Inflammatory macrophage treated with lipopolysaccharide for 4 hours (primary cell): ENCODE data around the gene DET1.
"Not testable (repeated sequence)": the region's sequence is repeated elsewhere in the genome, so short reads cannot be mapped to it uniquely, and the experiment has no call there.

Experiments
- DNase-seq: peaks from one replicate; pipeline ENCODE4 v3.0.0-alpha.2; 2020

Gene DET1

GRCh38 chr15:88539441-88539840, 7.0 kb downstream of the DET1 start:
- no peak for DNase-seq

DNA sequence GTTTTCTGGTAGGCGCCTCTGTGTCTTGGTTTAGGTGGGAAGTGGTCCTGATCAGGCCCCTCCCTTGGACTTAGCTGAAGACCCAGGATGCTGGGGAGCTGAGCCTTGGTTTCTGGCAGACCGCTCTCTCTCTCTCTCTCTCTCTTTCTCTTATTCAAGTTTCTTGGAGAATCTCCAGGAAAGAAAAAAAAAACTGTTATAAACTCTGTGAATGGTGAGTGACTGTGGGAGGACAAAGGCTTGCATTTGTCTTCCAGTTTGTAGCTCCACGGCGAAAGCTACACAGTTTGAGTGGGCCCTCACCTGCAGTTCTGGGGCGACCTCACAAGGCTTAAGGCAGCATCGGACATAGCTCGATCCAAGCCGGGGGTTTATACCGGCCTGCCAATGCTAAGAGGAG, 7.5 kb downstream of the DET1 start:
- DNase-seq = no peak

GRCh38 chr15:88537591-88538317, 8.7 kb downstream of the DET1 start:
- DNase-seq = no peak

DNA sequence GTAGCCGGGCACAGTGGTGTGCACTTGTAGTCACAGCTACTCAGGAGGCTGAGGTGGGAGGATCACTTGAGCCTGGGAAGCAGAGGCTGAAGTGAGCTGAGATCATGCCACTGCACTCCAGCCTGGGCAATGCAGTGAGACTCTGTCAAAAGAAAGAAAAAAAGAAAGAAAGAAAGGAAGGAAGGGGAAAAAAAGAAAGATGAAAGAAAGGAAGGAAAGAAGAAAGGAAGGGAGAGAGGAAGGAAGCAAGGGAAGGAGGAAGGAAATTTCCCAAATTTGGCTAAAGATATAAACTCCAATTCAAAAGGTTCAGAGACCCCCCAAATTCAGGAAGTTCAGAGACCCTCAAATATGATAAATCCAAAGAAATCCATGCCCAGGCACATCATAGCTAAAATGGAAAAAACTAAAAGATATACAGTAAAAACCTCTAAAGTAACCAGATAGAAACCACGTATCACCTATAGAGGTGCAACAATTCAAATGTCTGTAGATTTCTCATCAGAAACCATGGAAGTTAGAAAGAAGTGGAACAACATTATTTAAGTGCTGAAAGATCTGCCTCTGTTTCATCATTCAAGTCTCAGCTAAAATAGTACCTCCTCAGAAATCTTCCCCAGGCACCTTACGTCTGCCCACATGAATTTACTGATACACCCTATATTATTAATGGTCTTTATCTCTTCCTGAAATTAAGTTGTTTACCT, 10.7 kb downstream of the DET1 start:
- DNase-seq = no peak

GRCh38 chr15:88535100-88535499, 11.4 kb downstream of the DET1 start:
- DNase-seq = no peak

GRCh38 chr15:88533376-88533775, 13.1 kb downstream of the DET1 start:
- DNase-seq = no peak

- DNase-seq = peak; percentile 33
Measured at GRCh38 chr15:88529021-88529630, 17.4 kb downstream of the DET1 start.

GRCh38 chr15:88526247-88526879, 20.1 kb downstream of the DET1 start:
- no peak for DNase-seq

GRCh38 chr15:88525418-88525817, 21.1 kb downstream of the DET1 start:
- DNase-seq = no peak

- DNase-seq = not testable (repeated sequence)
Measured at GRCh38 chr15:88524094-88524493, 22.4 kb downstream of the DET1 start.

- no peak for DNase-seq
Measured at GRCh38 chr15:88518903-88519302, 27.6 kb downstream of the DET1 start.

GRCh38 chr15:88513195-88513594, 33.3 kb downstream of the DET1 start:
- no peak for DNase-seq

- DNase-seq = no peak
Measured at GRCh38 chr15:88512601-88513000, 33.9 kb downstream of the DET1 start.

DNA sequence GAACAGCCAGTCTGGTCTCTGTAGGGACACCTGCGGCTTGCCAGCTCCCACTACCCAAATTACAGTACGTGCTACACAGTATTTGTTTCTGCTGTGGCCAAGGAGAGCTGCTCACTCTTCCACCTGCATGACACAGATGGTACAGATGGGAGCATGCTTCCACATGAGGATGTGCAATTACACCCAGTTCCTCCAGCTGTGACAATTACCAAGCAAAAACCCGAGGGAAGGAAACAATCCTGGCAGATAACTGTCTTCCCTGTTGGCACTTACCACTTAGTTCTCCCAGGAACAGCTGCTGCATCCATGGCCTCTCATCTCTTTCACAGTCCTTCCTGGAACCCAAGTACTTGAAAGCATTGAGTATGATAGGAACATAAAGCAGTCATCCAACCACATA, 34.4 kb downstream of the DET1 start:
- no peak for DNase-seq

- no peak for DNase-seq
Measured at GRCh38 chr15:88511161-88511560, 35.3 kb downstream of the DET1 start.

- no peak for DNase-seq
Measured at GRCh38 chr15:88509964-88510363, 36.5 kb downstream of the DET1 start.

DNA sequence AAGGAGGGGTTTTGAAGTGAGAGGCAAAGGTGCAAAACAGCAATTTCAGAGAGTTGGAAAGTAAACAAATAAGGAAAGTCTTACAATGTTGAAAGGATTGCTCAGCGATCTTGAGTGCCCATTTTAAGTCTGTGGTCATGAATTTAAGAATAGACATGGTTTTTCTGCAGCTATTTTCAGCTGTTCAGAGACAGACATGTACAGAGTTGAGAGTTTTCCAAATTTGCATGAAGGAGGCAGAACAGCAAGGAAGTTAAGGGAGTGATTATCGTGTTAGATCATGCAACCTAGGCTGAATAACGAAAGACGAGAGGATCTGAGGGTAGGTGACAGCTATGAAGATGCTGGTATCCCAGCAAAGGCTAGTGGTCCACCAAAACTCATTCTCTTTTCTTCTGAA, 37.2 kb downstream of the DET1 start:
- DNase-seq = no peak

DNA sequence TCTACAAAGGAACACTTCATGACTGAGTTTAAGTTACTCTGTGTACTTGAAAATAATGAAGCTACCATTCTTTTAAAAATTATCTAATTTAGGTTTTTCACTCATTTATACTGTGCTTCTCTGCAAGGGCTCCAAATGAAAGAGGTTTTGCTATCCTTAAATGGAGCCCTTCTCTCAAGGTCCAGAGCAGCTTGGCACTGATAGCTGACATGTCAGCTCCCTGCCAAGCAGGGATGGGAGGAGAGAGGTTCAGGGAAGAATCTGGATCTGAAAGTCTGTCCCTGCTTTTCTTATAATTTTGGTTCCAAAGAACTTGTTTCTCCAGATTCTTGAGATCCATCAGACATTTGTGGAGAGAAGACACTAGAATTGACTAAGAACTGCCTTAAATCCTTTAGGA, 39.9 kb downstream of the DET1 start:
- DNase-seq = no peak

GRCh38 chr15:88505721-88506120, 40.8 kb downstream of the DET1 start:
- DNase-seq = no peak

DNA sequence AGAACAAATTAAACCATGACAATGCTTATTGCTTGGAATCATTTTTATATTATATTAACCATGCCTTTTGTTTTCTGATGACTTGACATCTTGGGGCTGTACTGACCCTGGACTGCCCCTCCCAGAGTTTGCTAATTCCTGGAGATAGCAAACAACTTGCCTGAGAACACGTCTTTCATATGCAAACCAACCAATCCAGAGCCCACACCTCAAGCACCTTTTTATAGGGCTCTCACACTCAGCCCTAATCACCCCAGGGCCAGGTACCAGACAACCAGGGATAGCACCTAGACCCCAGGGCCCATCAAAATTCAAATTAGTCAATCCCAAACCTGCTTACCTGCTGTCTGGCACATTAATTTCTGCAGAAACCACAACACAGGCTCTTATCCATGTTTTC, 42.0 kb downstream of the DET1 start:
- no peak for DNase-seq

DNA sequence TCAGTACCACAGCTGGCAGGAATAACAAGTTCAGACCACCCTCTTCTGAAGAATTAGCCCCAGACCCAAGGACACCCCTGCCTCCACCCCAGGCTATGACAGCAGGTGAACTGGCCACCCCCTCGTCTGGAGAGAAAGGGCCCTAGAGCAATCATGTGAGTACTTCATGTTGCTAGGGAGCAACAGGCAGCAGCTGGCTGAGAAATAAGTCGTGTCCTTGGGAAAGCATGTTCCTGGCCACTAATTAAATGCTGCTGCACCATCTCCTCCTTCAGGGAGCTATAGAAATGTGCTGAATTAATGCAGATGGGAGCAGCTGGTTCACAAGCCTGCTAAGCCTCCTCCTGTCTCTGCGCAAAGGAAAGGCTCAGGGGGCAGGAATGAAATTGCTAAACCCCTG, 47.5 kb downstream of the DET1 start:
- DNase-seq = no peak

- DNase-seq = no peak
Measured at GRCh38 chr15:88497109-88497765, 49.2 kb downstream of the DET1 start.

GRCh38 chr15:88493844-88494243, 52.6 kb downstream of the DET1 start:
- no peak for DNase-seq
